ENCODE results near the gene IPO4. TPM values are rescaled to one million over a fixed set of nuclear protein-coding genes. Genes with fewer than 3 reads are reported as not detected.

Gene IPO4
- total RNA-seq, 2 experiments from 2014 or later = 36.6 to 37.9 TPM

GRCh38 chr14:24177041-24177825 lies 11.4 kb downstream of the IPO4 start:
- peaks cover 17% of the 10 kb centered on the region for H3K4me1 Mint-ChIP-seq (ENCODE audit: low read depth)
- H3K9me3 Mint-ChIP-seq = no peaks in the 10 kb centered on the region
- Histone ChIP-seq H3K27ac (ENCODE audit: low read depth in 1 of 2, low read length in 2 of 2) (no peak overlapping the region), H3K4me3 (ENCODE audit: low read length) (no peak overlapping the region), H3K4me1 (ENCODE audit: insufficient read depth, low read length) (peaks cover 8% of the 10 kb centered on the region), H3K36me3 (ENCODE audit: insufficient read depth, low read length) (peaks cover 70% of the 10 kb centered on the region), H3K27me3 (ENCODE audit: control insufficient read depth in 1 of 2, insufficient read depth in 2 of 2, low read length in 2 of 2) (no peaks in the 10 kb centered on the region), H3K9me3 (ENCODE audit: control insufficient read depth in 1 of 2, insufficient read depth in 1 of 2, low read length in 2 of 2) (no peaks in the 10 kb centered on the region)
- H3K36me3 Mint-ChIP-seq (ENCODE audit: low read depth) = peaks cover 72% of the 10 kb centered on the region
- POLR2A ChIA-PET = interaction anchor here (0.9 to 2.3 kb wide), 4 partner anchors 10 to 63 kb away, joined by 3 to 11 read pairs (median 4); partner anchors contain the start of genes DCAF11, IRF9, NRL and PSME1
- CTCF ChIA-PET = no interaction called here
- intact Hi-C loops (cut with DNase I, micrococcal nuclease) = no loop called here
- no peak overlapping the region for H3K4me3 Mint-ChIP-seq
- DNase-seq (no peak), ATAC-seq (ENCODE audit: poor library complexity) (no peak)
- no peak overlapping the region for H3K27ac Mint-ChIP-seq
- TF ChIP-seq CTCF (IDR thresholded peaks at IDR 0.05) = no peak
- no peaks in the 10 kb centered on the region for H3K27me3 Mint-ChIP-seq

- intact Hi-C loops (cut with DNase I, micrococcal nuclease) = no loop called here
- peaks cover 64% of the 10 kb centered on the region for H3K36me3 ChIP-seq (ENCODE audit: insufficient read depth, low read length)
- ChIA-PET CTCF (interaction anchor here (2.0 kb wide), 1 partner anchor 16 kb away, joined by 9 read pairs; the partner anchor contains the start of gene IRF9), POLR2A (interaction anchor here (0.9 to 2.3 kb wide), 3 partner anchors 15 to 62 kb away, joined by 3 to 11 read pairs (median 4); partner anchors contain the start of genes DCAF11, IRF9, NRL and PSME1)
- Mint-ChIP-seq H3K27ac (no peak overlapping the region), H3K27me3 (no peaks in the 10 kb centered on the region), H3K4me3 (no peak overlapping the region), H3K36me3 (ENCODE audit: low read depth) (peaks cover 70% of the 10 kb centered on the region), H3K9me3 (no peaks in the 10 kb centered on the region), H3K4me1 (ENCODE audit: low read depth) (peaks cover 20% of the 10 kb centered on the region)
- H3K4me3 ChIP-seq (ENCODE audit: low read length) = no peak overlapping the region
- no peak for TF ChIP-seq CTCF (IDR thresholded peaks at IDR 0.05)
- ATAC-seq (ENCODE audit: poor library complexity) (no peak), DNase-seq (no peak)
- H3K27ac ChIP-seq (ENCODE audit: low read depth in 1 of 2, low read length in 2 of 2) = no peak overlapping the region
- peaks cover 13% of the 10 kb centered on the region for H3K4me1 ChIP-seq (ENCODE audit: insufficient read depth, low read length)
- H3K27me3 ChIP-seq (ENCODE audit: control insufficient read depth in 1 of 2, insufficient read depth in 2 of 2, low read length in 2 of 2) = no peaks in the 10 kb centered on the region
- no peaks in the 10 kb centered on the region for H3K9me3 ChIP-seq (ENCODE audit: control insufficient read depth in 1 of 2, insufficient read depth in 1 of 2, low read length in 2 of 2)
Observed at GRCh38 chr14:24176599-24176998, 12.0 kb downstream of the IPO4 start.

- H3K27me3 ChIP-seq (ENCODE audit: control insufficient read depth in 1 of 2, insufficient read depth in 2 of 2, low read length in 2 of 2) = no peaks in the 10 kb centered on the region
- ATAC-seq (ENCODE audit: poor library complexity) (no peak), DNase-seq (no peak)
- peaks cover 21% of the 10 kb centered on the region for H3K4me1 ChIP-seq (ENCODE audit: insufficient read depth, low read length)
- Mint-ChIP-seq H3K36me3 (ENCODE audit: low read depth) (peaks cover 50% of the 10 kb centered on the region), H3K27ac (peak overlapping the region; percentile 74), H3K9me3 (no peaks in the 10 kb centered on the region), H3K27me3 (no peaks in the 10 kb centered on the region), H3K4me3 (peak overlapping the region; percentile 82), H3K4me1 (ENCODE audit: low read depth) (peaks cover 36% of the 10 kb centered on the region)
- H3K27ac ChIP-seq (ENCODE audit: low read depth in 1 of 2, low read length in 2 of 2) = peak overlapping the region in 1 of 2 donors; percentile 44
- H3K9me3 ChIP-seq (ENCODE audit: control insufficient read depth in 1 of 2, insufficient read depth in 1 of 2, low read length in 2 of 2) = no peaks in the 10 kb centered on the region
- ChIA-PET POLR2A (interaction anchor here (0.8 to 5.4 kb wide), 6 partner anchors 11 to 59 kb away, joined by 3 to 53 read pairs (median 5); partner anchors contain the start of genes DCAF11, EMC9, IPO4 and IRF9), CTCF (interaction anchor here (1.4 kb wide), 1 partner anchor 12 kb away, joined by 3 read pairs; no protein-coding TSS in a partner anchor)
- no peak for TF ChIP-seq CTCF (IDR thresholded peaks at IDR 0.05)
- H3K36me3 ChIP-seq (ENCODE audit: insufficient read depth, low read length) = peaks cover 37% of the 10 kb centered on the region
- H3K4me3 ChIP-seq (ENCODE audit: low read length) = peak overlapping the region; percentile 56
- intact Hi-C loops (cut with DNase I, micrococcal nuclease) = no loop called here
Observed at GRCh38 chr14:24172871-24173281, 15.7 kb downstream of the IPO4 start.
